HG03135 (cell line): ENCODE measurements around the gene BTD.
A peak's percentile ranks its signal among the peaks of the same experiment; 100 is the strongest.
"Not testable (repeated sequence)": the region's sequence is repeated elsewhere in the genome, so short reads cannot be mapped to it uniquely, and the experiment has no call there.

Experiments used
- ATAC-seq: cut with Tn5 transposase; IDR thresholded peaks from one replicate; pipeline ENCODE4 v1.9.1; 2021; ENCODE audit warnings: mild to moderate bottlenecking, moderate library complexity; ENCODE audit not compliant: unreplicated experiment

The BTD gene

GRCh38 chr3:15602816-15603215 is 1.3 kb downstream of the BTD start:
- not testable (repeated sequence) for ATAC-seq

- ATAC-seq, result not testable (repeated sequence)
Observed at GRCh38 chr3:15604584-15604983, 3.0 kb downstream of the BTD start.

GRCh38 chr3:15606434-15606891 is 4.9 kb downstream of the BTD start:
- ATAC-seq, result no peak

- ATAC-seq, result no peak
Observed at GRCh38 chr3:15610082-15610759, 8.7 kb downstream of the BTD start.

- no peak for ATAC-seq
Observed at GRCh38 chr3:15611018-15611417, 9.5 kb downstream of the BTD start.

GRCh38 chr3:15612001-15612400 is 10.5 kb downstream of the BTD start:
- no peak for ATAC-seq

GRCh38 chr3:15614958-15615357 is 13.4 kb downstream of the BTD start:
- ATAC-seq, result no peak

- no peak for ATAC-seq
Observed at GRCh38 chr3:15616053-15616452, 14.5 kb downstream of the BTD start.

- ATAC-seq, result not testable (repeated sequence)
Observed at GRCh38 chr3:15619659-15620464, 18.3 kb downstream of the BTD start.

GRCh38 chr3:15623535-15624440 is 22.2 kb downstream of the BTD start:
- ATAC-seq, result no peak

GRCh38 chr3:15628967-15629366 is 27.4 kb downstream of the BTD start:
- no peak for ATAC-seq

- peak; percentile 95 for ATAC-seq
Observed at GRCh38 chr3:15629860-15630597, 28.5 kb downstream of the BTD start.

- ATAC-seq, result peak; percentile 41
Observed at GRCh38 chr3:15630646-15631350, 29.3 kb downstream of the BTD start.

- no peak for ATAC-seq
Observed at GRCh38 chr3:15631426-15632211, 30.1 kb downstream of the BTD start.

GRCh38 chr3:15632212-15632580 is 30.7 kb downstream of the BTD start:
- no peak for ATAC-seq

GRCh38 chr3:15633159-15633558 is 31.6 kb downstream of the BTD start:
- no peak for ATAC-seq

- ATAC-seq, result no peak
Observed at GRCh38 chr3:15633766-15634598, 32.4 kb downstream of the BTD start.

- ATAC-seq, result no peak
Observed at GRCh38 chr3:15634671-15635070, 33.1 kb downstream of the BTD start.
